ENCODE results near the gene CCM2L. TPM values are rescaled to one million over a fixed set of nuclear protein-coding genes. Genes with fewer than 3 reads are reported as not detected.

The CCM2L gene
- total RNA-seq, 1 donor, result not detected

DNA sequence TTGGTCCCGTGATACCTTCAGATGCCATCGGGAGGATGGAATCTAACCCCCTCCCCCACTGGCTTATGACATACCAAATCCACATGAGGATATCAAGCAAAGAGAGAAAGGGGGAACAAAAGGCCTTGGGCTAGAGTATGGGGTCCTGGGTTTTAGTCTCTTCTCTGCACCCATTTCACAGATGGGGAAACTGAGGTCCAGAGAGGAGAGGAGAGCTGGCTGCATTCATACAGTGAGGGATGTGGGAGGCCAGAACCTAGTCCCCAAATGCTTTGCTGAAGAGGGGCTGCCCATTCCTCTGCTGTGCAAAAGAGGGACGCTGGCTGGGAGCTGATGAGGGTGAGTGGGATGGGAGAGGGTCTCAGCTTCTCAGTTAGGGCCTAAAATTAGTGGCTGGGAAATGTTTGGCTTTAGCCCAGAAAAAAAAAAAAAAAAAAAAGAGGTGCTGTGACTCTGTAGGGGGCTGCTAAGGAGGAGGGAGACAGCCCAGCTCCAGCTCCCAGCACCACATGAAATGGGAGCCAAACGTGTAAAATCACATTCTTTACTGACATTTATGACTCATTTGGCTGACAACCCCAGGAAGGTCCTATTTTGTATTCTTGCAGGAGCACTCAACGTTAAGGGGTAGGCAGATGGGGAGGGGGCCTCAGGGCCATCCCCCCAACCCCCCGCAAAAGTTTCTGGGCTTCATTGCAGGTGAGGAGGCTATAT, 30.4 kb upstream of the CCM2L start:
- no peak for DNase-seq (ENCODE audit: low read depth)
- no peak overlapping the region for H3K4me3 ChIP-seq (ENCODE audit: low read depth, low read length)
- TF ChIP-seq, protein P1, sequence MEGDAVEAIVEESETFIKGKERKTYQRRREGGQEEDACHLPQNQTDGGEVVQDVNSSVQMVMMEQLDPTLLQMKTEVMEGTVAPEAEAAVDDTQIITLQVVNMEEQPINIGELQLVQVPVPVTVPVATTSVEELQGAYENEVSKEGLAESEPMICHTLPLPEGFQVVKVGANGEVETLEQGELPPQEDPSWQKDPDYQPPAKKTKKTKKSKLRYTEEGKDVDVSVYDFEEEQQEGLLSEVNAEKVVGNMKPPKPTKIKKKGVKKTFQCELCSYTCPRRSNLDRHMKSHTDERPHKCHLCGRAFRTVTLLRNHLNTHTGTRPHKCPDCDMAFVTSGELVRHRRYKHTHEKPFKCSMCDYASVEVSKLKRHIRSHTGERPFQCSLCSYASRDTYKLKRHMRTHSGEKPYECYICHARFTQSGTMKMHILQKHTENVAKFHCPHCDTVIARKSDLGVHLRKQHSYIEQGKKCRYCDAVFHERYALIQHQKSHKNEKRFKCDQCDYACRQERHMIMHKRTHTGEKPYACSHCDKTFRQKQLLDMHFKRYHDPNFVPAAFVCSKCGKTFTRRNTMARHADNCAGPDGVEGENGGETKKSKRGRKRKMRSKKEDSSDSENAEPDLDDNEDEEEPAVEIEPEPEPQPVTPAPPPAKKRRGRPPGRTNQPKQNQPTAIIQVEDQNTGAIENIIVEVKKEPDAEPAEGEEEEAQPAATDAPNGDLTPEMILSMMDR (IDR thresholded peaks at IDR 0.05; ENCODE audit: insufficient read depth, low read length), result no peak

DNA sequence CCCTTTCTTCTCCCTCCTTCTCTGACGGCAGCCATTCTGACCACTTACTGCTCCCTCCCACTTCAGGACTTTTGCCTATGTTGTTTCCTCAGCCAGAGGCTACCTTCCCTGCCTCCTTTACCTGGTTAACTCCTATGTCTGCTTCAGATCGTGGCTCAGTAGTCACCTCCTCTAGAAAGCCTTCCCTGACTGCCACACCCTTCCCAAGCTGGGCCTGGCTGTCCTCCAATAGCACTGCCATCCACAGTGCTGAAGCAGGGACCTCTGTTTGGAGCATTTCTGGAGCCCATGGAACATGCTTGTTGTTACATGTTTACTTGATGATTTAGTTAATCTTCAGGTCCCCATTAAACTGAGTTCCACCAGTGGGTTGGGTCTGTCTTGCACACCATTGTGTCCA, 28.5 kb upstream of the CCM2L start:
- no peak for DNase-seq (ENCODE audit: low read depth)
- H3K4me3 ChIP-seq (ENCODE audit: low read depth, low read length), result no peak overlapping the region
- TF ChIP-seq, protein P1 (IDR thresholded peaks at IDR 0.05; ENCODE audit: insufficient read depth, low read length), result no peak

DNA sequence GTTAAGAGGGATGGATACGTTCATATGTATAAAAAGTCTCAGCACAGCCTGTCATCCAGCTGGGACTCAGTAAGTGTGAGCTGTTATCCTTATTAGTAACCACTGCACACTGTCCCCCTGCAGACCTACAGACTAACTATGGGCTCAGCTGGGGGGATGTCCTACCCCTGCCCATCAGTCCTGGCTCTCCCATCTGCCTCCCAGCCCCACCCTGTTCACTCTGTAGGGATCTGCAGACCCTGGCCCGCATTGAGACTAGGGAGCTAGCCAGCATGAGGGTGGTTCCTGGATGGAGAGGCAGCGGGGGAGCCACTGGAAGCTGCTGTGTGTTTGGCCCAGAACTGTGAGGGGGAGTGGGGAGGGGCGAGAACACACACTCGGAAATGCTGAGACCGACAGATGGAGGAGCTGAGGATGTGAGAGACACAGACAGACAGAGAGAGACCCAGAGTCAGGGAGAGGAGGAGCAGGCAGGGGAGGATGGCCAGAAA, 25.2 kb upstream of the CCM2L start:
- TF ChIP-seq, protein P1 (IDR thresholded peaks at IDR 0.05; ENCODE audit: insufficient read depth, low read length), result no peak
- H3K4me3 ChIP-seq (ENCODE audit: low read depth, low read length), result no peak overlapping the region
- no peak for DNase-seq (ENCODE audit: low read depth)

DNA sequence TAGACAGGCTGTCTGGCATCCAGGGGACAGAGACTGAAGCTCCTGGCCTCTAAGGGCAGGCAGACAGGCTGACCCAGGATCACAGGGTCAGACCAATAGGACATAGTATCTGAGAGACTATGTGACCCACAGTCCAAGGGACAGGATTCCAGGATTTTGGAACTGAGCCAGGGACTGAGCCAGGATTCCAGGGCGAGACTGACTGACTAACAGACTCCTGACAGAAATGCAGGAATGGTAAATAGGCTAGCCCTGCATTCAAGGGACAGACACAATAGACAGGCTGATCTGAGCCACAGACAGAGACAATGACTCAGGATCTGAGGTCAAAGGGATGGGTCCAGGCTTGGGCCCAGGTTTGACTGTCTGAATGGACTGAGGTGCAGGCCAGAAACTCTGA, 22.5 kb upstream of the CCM2L start:
- TF ChIP-seq, protein P1 (IDR thresholded peaks at IDR 0.05; ENCODE audit: insufficient read depth, low read length), result no peak
- no peak for DNase-seq (ENCODE audit: low read depth)

DNA sequence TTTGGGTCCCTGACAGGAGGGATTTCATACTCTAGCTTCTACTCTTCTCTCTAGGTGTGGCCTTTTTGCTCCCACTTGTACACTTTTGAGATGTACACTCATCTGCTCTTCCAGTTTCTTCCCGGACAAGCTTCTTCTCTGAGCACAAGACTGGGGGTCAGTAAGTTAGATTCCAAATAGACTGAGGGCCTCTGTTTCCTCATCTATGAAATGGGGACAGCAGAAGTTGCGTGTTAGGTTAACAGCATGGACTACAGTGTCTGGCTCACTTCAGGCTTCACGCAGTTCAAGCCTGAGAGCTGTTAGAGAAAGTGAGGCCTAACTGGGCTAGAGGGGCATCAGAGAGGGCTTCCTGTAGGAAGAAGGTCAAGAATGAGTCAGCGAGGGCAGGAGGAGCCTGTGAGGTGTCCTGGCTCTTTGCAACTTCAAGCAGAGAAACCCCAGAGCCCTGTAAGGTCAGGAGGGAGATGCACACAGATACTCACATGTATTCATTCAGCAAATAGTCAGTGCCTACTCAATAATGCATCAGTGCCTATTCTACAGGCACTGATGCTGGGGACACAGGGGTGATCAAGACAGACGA, 21.7 kb upstream of the CCM2L start:
- TF ChIP-seq, protein P1 (IDR thresholded peaks at IDR 0.05; ENCODE audit: insufficient read depth, low read length), result no peak

More for the DNA sequence above, 22.5 kb upstream of the CCM2L start:
- no peak overlapping the region for H3K4me3 ChIP-seq (ENCODE audit: low read depth, low read length)

DNA sequence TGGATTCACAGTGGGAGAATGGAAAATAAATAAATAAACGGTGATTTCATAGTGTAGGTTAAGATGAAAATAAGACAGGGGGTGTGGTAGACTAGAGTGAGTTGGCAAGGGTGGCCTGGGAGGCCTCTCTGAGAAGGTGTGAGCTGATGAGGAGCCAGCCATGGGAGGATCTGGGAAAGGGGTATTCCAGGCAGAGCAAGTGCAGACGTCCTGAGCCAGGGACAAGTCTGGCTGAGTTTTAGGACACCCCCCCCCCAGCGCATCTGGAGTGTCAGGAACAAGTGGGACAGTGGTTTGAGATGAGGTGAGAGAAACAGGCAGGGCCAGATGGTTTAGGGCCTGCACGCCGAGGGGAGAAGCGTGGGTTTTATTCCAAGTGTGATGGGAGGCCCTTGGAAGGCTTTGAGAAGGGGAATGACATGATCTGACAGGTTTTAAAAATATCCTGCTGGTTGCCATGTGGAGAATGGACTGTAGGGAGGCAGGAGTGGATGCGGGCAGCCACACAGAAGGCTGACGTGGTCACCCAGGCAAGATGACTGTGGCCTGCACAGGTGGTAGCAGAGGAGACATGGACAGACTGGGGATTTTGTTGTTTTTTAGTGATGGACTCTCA, 21.1 kb upstream of the CCM2L start:
- no peak for DNase-seq (ENCODE audit: low read depth)
- TF ChIP-seq, protein P1 (IDR thresholded peaks at IDR 0.05; ENCODE audit: insufficient read depth, low read length), result no peak
- H3K4me3 ChIP-seq (ENCODE audit: low read depth, low read length), result no peak overlapping the region

More for the DNA sequence above, 21.7 kb upstream of the CCM2L start:
- no peak overlapping the region for H3K4me3 ChIP-seq (ENCODE audit: low read depth, low read length)
- DNase-seq (ENCODE audit: low read depth), result no peak
